Measurements from ENCODE around the gene ZBTB21.

ZBTB21 gene

GRCh38 chr21:41991659-41992058, 18.5 kb downstream of the ZBTB21 start:
- no peak for DNase-seq (ENCODE audit: low read depth)

DNA sequence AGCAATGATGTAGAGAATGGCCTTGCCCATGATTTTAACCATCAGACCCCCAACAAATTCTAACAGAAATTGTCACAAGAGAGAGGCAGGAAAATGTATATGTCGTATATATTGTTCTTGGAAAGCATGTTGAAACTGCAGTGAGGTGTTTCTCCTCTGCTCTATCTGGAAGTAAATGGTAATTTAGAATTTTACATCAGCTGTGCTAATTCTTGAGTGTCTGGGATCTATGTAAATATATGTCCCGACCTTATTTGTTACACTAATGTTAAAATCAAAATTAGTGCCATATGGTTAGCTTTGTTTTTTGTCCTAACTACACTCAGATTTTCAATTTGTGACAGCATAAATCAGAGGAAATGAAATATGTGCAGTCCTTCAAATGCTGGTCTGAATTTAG, 20.5 kb downstream of the ZBTB21 start:
- DNase-seq (ENCODE audit: low read depth), result no peak

DNA sequence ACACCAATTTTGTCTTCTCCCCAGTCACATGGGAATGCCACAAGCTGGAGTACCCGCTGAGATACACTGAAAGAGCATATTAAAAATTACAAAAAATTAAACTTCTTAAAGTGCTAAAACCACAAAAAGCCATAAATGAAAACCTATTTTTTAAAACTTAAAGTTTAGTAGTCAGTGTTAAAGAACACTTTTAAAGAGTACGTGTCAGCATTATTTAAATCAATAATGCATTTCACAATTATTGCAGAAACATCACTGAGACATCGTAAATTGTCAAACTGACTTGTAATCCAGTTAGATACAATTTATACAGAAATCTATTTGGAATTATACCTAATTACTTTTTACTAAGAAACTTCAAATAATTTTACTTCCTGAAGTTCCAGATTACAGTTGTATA, 22.9 kb downstream of the ZBTB21 start:
- no peak for DNase-seq (ENCODE audit: low read depth)

- no peak for DNase-seq (ENCODE audit: low read depth)
Measured at GRCh38 chr21:41985662-41986416, 24.3 kb downstream of the ZBTB21 start.

DNA sequence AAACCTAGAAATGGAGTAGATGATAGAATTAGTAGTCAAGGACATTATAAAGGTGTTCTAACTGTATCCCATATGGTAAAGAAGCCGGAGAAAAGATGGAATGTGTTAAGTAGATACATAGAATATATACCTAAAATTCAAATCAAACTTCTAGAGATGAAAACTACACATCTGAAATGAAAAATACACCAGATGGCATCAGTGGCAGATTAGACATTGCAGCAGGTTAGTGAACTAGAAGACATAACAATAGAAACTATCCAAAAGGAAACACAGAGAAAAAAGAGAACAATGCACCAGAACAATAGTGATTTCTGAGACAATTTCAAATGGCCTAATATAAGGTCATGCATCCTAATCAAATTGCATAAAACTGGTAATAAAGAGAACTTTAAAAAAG, 26.9 kb downstream of the ZBTB21 start:
- DNase-seq (ENCODE audit: low read depth), result no peak

GRCh38 chr21:41980561-41980960, 29.6 kb downstream of the ZBTB21 start:
- DNase-seq (ENCODE audit: low read depth), result no peak

DNA sequence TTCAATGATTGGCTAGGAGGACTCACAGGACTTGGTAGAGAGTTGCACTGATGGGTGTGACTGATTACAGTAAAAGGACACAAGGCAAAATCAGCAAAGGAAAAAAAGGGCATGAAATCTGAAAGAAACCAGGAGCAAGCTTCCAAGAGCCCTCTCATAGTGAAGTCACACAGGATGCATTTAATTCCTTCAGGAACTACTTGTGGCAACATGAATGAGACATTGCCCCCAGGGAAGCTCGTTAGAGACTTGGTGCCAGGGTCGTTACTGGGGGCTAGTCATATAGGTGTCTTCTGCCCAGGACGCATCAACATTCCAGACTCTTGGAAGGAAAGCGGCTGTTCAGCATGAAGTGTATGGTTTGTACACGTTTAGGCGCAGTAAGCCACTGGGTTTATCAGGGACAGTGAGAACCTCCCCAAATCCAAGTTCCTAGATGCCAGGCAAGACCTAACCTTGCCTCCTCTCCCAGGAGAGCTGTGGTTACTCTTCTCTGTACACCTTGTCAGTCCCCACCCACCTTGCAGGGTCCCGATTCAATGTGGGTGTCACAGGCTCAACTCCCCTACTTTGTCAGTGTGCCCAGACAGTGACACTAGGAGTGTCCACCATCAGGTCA, 30.3 kb downstream of the ZBTB21 start:
- DNase-seq (ENCODE audit: low read depth), result no peak

DNA sequence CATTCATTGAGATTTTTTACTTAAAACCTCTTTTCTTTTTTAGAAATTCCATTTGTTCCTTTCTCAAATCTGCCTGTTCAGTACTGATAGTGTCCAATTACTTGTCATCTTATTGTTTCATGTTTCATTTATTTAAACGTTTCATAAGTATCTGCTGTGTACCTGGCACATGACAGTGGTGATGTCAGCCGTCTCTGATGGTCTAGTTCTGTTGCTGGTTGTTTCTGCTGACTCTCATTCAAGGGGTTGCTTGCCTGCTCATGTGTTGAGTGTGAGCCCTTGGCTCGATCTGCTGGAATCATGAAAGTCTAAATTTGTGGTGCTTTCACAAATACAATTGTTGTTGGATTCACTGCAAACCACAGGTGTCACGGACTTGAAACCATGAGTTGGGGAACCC, 30.8 kb downstream of the ZBTB21 start:
- no peak for DNase-seq (ENCODE audit: low read depth)

DNA sequence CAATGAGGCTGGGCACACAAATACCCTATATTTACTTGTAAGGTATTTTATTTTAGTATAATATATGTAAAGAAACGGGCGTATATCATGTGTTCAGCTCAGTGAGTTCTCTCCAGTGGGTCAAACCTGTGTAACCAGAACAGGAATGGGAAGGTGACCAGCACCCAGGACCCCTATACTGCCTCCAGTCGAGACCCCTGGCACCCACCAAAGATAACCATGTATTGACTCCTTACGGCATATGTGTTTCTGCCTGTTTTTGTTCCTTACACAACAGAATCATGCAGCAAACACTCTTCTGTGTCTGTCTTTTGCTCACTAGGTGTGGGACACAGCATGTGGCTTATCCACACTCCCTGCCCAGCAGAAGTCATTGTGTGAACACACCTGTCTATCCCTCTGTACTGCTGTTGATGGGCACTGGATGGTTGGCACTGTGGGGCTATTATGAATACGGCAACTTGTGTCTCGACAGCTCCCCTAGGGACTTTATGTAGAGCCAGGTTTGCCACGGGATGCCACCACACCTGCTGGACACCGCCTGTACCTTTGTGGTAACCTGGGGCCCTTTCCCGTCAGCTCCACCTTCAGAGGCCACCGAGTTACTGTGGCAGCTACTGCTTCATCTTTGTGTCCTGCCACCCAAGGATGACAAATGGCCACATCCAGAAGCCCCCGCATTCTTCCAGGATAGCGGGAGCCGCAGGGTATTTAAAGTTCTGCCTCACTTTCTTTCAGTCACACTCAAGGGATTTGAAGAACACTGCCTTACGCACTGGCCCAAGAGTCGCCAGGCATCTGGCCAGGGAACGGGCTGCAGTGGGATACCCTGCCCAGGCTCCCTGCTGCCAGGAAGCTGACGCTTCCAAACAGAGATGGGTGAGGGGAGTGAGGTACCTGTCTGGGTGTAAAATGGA, 32.9 kb downstream of the ZBTB21 start:
- DNase-seq (ENCODE audit: low read depth), result no peak

- DNase-seq (ENCODE audit: low read depth), result no peak
Measured at GRCh38 chr21:41976611-41977010, 33.5 kb downstream of the ZBTB21 start.

- DNase-seq (ENCODE audit: low read depth), result no peak
Measured at GRCh38 chr21:41975391-41976272, 34.5 kb downstream of the ZBTB21 start.

GRCh38 chr21:41974752-41975053, 35.5 kb downstream of the ZBTB21 start:
- DNase-seq (ENCODE audit: low read depth), result no peak

DNA sequence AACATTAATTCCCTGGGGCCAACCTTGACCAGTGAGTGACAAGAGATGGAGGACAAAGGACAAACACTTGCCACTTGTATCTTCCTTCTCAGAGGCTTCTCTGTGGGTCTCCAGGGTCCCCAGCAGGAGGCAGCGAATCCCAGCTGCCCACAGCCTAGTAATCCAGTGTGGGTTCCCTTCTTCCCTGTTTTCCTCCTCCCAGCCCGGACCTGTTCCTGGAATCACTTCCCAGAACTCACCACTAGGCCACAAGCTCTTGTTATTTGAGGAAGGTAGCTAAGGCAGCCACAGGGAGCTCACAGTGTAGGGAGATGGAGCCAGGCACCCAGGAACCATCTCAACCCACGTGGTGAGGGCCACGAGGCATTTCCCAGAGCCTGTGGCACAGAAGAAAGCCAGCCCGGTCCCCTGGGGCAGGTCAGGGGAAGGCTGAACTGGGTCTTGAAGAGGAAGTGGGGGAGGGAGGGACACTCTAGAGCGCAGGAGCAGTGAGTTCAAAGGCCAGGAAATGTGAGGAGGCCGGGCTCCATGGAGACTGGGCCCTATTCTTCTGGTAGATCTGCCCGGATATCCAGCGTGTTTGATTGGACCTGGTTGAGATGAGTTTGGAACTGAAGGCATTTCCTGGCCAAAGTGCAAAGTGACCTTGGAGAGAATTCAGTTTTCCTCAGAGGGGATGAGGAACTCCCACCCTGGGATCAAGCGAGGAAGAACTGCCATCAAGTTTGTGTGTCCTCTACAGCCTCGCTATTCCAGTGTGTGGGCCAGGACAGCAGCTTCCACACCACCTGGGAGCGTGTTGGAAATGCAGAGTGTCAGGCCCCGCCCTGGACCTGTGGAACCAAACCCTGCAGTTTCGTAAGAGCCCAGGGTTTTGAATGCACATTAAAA, 36.1 kb downstream of the ZBTB21 start:
- no peak for DNase-seq (ENCODE audit: low read depth)

DNA sequence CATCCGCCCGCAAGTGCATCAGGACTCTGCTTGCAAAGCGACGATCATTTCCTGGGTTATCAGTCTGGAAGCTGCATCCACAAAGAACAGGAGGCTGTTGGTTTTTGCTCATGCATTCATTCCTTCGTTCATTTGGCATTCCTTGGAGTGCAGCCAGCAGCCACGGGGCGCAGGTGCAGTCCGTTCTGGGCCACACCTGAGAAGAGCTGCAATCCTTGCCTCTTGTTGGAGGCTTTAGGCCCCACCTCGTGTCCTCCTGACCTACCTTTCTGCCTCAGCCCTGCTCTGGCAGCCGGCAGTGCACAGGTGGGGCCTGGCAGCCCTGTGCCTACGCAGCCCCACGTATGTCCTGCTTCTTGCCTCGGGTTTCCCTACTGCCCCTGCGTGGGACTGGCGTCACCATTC, 36.7 kb downstream of the ZBTB21 start:
- no peak for DNase-seq (ENCODE audit: low read depth)

- no peak for DNase-seq (ENCODE audit: low read depth)
Measured at GRCh38 chr21:41972511-41973205, 37.5 kb downstream of the ZBTB21 start.

DNA sequence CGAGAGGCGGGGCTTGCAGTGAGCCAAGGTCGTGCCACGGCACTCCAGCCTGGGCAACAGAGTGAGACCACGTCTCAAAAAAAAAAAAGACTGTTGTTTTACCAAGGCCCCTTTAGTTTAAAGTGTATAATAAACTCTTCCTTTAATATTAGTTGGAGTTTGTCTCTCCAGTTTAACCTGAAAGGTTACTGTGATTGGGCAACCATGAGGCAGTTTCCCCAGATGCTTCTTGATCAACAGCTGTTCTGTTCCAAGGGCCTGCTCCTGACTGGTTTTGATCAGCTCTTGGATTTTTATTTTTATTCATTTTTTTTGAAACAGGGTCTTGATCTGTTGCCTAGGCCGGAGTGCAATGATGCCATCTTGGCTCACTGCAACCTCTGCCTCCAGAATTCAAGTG, 38.3 kb downstream of the ZBTB21 start:
- DNase-seq (ENCODE audit: low read depth), result no peak

- no peak for DNase-seq (ENCODE audit: low read depth)
Measured at GRCh38 chr21:41970751-41971653, 39.2 kb downstream of the ZBTB21 start.

DNA sequence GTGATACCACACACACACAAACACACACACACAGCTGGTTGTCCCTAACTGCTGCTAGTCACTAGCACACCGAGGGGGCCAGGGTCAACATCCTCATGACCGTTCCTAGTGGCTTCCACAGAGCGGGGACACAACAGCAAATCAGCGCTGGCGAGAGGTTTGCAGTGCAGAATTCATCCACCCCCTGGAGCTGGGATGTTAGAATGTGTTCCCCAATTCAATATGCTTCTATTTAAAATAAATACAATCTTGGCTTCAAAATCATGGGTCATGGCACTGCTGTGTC, 40.1 kb downstream of the ZBTB21 start:
- DNase-seq (ENCODE audit: low read depth), result no peak

GRCh38 chr21:41967708-41968107, 42.5 kb downstream of the ZBTB21 start:
- DNase-seq (ENCODE audit: low read depth), result no peak

Measured in T-helper 22 cell (primary cell).